Measurements from ENCODE around the gene GRB10. TPM values are rescaled to one million over a fixed set of nuclear protein-coding genes. Genes with fewer than 3 reads are reported as not detected.

The GRB10 gene
- total and polyA plus RNA-seq, 2 donors (not counting 3 experiments of a cell fraction or from before 2014, with no cell fraction given), result 43.7 to 240 TPM

DNA sequence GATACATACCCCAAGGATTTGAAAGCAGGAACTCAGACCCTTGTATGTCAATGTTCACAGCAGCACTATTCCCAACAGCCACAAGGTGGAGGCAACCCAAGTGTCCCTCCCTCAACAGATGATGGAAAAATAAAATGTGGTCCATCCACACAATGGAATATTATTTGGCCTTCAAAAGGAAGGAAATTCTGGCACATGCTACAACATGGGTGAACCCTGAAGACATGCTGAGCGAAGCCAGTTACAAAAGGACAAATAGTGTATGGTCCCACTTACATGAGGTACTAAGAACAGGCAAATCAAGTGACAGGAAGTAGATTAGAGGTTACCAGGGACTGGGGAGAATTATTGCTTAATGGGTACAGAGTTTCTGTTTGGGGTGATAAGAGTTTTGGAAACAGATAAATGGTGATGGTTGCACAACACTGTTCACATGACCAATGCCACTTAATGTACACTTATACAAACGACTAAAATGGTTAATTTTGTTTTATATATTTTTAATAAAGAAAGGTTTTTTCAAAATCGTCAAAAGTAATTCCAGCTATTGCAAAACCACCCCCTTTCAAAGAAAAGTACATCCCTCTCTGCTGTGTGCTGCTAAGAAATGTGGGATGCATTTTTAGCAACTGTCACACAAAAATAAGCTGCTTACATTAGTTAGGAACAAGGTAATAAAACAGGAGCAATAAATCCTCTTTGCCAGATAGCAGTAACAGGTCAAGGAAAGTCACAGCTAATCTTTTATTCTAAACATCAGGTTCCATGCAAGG is 85.7 kb downstream of the GRB10 start:
- Histone ChIP-seq H2AFZ (ENCODE audit: low read depth, low read length) (no peak overlapping the region), H3K27me3 (ENCODE audit: control insufficient read depth in 2 of 2, insufficient read depth in 2 of 2, low read length in 2 of 2) (no peaks in the 10 kb centered on the region), H4K20me1 (replicated peaks; ENCODE audit: control insufficient read depth, extremely low read depth, insufficient read depth, low read length) (no peaks in the 10 kb centered on the region), H3K9me1 (replicated peaks; ENCODE audit: control insufficient read depth, extremely low read depth, insufficient read depth, low read length) (no peaks in the 10 kb centered on the region), H3K4me2 (ENCODE audit: insufficient read depth, low read length) (no peak overlapping the region), H3K9me3 (replicated peaks; ENCODE audit: control insufficient read depth, insufficient read depth, low read length) (no peaks in the 10 kb centered on the region), H3K36me3 (ENCODE audit: control insufficient read depth in 2 of 2, extremely low read depth in 1 of 2, insufficient read depth in 2 of 2, low read length in 2 of 2) (peaks cover 4 to 11% of the 10 kb centered on the region in 2 experiments), H3K27ac (ENCODE audit: insufficient read depth, low read depth, low read length) (no peak overlapping the region), H3K9ac (replicated peaks; ENCODE audit: extremely low read depth, insufficient read depth, low read length) (no peak overlapping the region), H3K4me3 (replicated peaks in 1 of 3; ENCODE audit: insufficient read depth in 1 of 3, low read depth in 1 of 3, low read length in 3 of 3) (no peak overlapping the region), H3K79me2 (ENCODE audit: control insufficient read depth, insufficient read depth, low read length) (peaks cover 65% of the 10 kb centered on the region), H3K4me1 (ENCODE audit: control insufficient read depth, extremely low read depth, insufficient read depth, low read length) (peaks cover 16% of the 10 kb centered on the region)
- POLR2A ChIA-PET, result no interaction called here
- BruUV-seq (replicated peaks), result no TSS peak
- intact Hi-C loops (cut with micrococcal nuclease), result loop anchor here (1.0 kb wide), 2 partner anchors 444 to 464 kb away; no protein-coding TSS in a partner anchor
- TF ChIP-seq CTCF (IDR thresholded peaks at IDR 0.05; ENCODE audit: extremely low read depth in 1 of 2, insufficient read depth in 1 of 2, low read depth in 1 of 2, low read length in 2 of 2) (peak; percentile 38 to 39), POLR2AphosphoS5 (IDR thresholded peaks at IDR 0.05; ENCODE audit: insufficient read depth, low read depth, low read length) (no peak)
- CTCF ChIA-PET, result interaction anchor here (0.8 to 1.4 kb wide), 6 partner anchors 19 to 464 kb away, joined by 3 to 11 read pairs (median 4); no protein-coding TSS in a partner anchor
- DNase-seq (ENCODE audit: low read depth, low spot score) (peak; percentile 29), FAIRE-seq (no peak)
- dilution Hi-C loops (cut with MboI; ENCODE audit: extremely low pct_ligation_motif_present, low sequenced_read_pairs), result no loop called here

GRCh38 chr7:50695026-50695425 is 87.7 kb downstream of the GRB10 start:
- TF ChIP-seq FOS (IDR thresholded peaks at IDR 0.05; ENCODE audit: borderline replicate concordance, insufficient read depth, low read length) (no peak), POLR2A (IDR thresholded peaks at IDR 0.05; ENCODE audit: low read depth, low read length) (no peak), EZH2 (IDR thresholded peaks at IDR 0.05; ENCODE audit: borderline replicate concordance, low read depth, low read length, severe bottlenecking) (no peak), POLR2AphosphoS5 (IDR thresholded peaks at IDR 0.05; ENCODE audit: insufficient read depth, low read depth, low read length) (no peak), MYC (IDR thresholded peaks at IDR 0.05; ENCODE audit: low read depth, low read length) (no peak), CTCF (IDR thresholded peaks at IDR 0.05; ENCODE audit: extremely low read depth in 1 of 2, insufficient read depth in 1 of 2, low read depth in 1 of 2, low read length in 2 of 2) (no peak), JUN (IDR thresholded peaks at IDR 0.05; ENCODE audit: borderline replicate concordance, insufficient read depth, insufficient read length, low read depth) (no peak), GATA2 (IDR thresholded peaks at IDR 0.05; ENCODE audit: insufficient read depth, insufficient read length, low read depth, low read length) (no peak)
- TF ChIP-seq, protein P1, sequence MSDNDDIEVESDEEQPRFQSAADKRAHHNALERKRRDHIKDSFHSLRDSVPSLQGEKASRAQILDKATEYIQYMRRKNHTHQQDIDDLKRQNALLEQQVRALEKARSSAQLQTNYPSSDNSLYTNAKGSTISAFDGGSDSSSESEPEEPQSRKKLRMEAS (IDR thresholded peaks at IDR 0.05; ENCODE audit: insufficient read depth, insufficient read length), result no peak
- ChIA-PET CTCF (no interaction called here), POLR2A (no interaction called here)
- no peak for DNase-seq (ENCODE audit: low read depth, low spot score)
- Histone ChIP-seq H3K4me2 (ENCODE audit: insufficient read depth, low read length) (no peak overlapping the region), H3K27ac (ENCODE audit: insufficient read depth, low read depth, low read length) (no peak overlapping the region), H4K20me1 (replicated peaks; ENCODE audit: control insufficient read depth, extremely low read depth, insufficient read depth, low read length) (no peaks in the 10 kb centered on the region), H3K36me3 (ENCODE audit: control insufficient read depth in 2 of 2, extremely low read depth in 1 of 2, insufficient read depth in 2 of 2, low read length in 2 of 2) (peaks cover 4 to 9% of the 10 kb centered on the region in 2 experiments), H2AFZ (ENCODE audit: low read depth, low read length) (no peak overlapping the region), H3K9ac (replicated peaks; ENCODE audit: extremely low read depth, insufficient read depth, low read length) (no peak overlapping the region), H3K79me2 (ENCODE audit: control insufficient read depth, insufficient read depth, low read length) (peaks cover 73% of the 10 kb centered on the region), H3K27me3 (ENCODE audit: control insufficient read depth in 2 of 2, insufficient read depth in 2 of 2, low read length in 2 of 2) (no peaks in the 10 kb centered on the region), H3K9me3 (replicated peaks; ENCODE audit: control insufficient read depth, insufficient read depth, low read length) (no peaks in the 10 kb centered on the region), H3K4me1 (ENCODE audit: control insufficient read depth, extremely low read depth, insufficient read depth, low read length) (peaks cover 16% of the 10 kb centered on the region), H3K4me3 (replicated peaks in 1 of 3; ENCODE audit: insufficient read depth in 1 of 3, low read depth in 1 of 3, low read length in 3 of 3) (no peak overlapping the region), H3K9me1 (replicated peaks; ENCODE audit: control insufficient read depth, extremely low read depth, insufficient read depth, low read length) (no peaks in the 10 kb centered on the region)
- BruUV-seq (replicated peaks), result no TSS peak
- dilution Hi-C loops (cut with MboI; ENCODE audit: extremely low pct_ligation_motif_present, low sequenced_read_pairs) (no loop called here), intact Hi-C loops (cut with micrococcal nuclease) (no loop called here)
- FAIRE-seq, result no peak

Measured in endothelial cell of umbilical vein (primary cell).